HCT116 (cell line): ENCODE measurements around the gene C11orf98.

Source experiments
- CTCF ChIP-seq, 3 experiments: fragments of 200-600 bp in 1 of 3; sonication (generic) in 1 of 3; IDR thresholded peaks in 2 of 3; conservative IDR thresholded peaks in 1 of 3; 2 replicates each; pipeline ENCODE4 v1.5.1; 2012 to 2017; ENCODE audit warnings: low read depth in 2 of 3, low read length in 2 of 3, antibody characterized with exemption in 1 of 3, borderline replicate concordance in 1 of 3, control low read depth in 1 of 3, mild to moderate bottlenecking in 1 of 3, mixed read lengths in 1 of 3, mixed run types in 1 of 3, moderate library complexity in 1 of 3; ENCODE audit not compliant: insufficient read depth in 1 of 3
- POLR2A ChIP-seq: IDR thresholded peaks from 2 replicates; pipeline ENCODE4 v1.7.0; 2011; ENCODE audit warnings: borderline replicate concordance; ENCODE audit not compliant: insufficient read depth, insufficient read length; ENCODE audit errors: extremely low read depth
- RAD21 ChIP-seq: IDR thresholded peaks from 2 replicates; pipeline ENCODE4 v1.6.1; 2012; ENCODE audit warnings: low read depth, mild to moderate bottlenecking

- no peak for TF ChIP-seq CTCF (IDR thresholded peaks at IDR 0.05 in 2 of 3, conservative IDR thresholded peaks at IDR 0.05 in 1 of 3; ENCODE audit: borderline replicate concordance in 1 of 3, insufficient read depth in 1 of 3, low read depth in 2 of 3, low read length in 2 of 3)
- no peak for TF ChIP-seq POLR2A
- TF ChIP-seq RAD21: no peak
Observed at GRCh38 chr11:62677714-62678113, 12.7 kb upstream of the C11orf98 start.
